Raji (cell line): ENCODE results near the gene IL11RA.

ENCODE experiments used
- POLR2A ChIP-seq: IDR thresholded peaks from 2 replicates; pipeline ENCODE4 v1.6.1; 2011; ENCODE audit warnings: low read depth, low read length, control low read depth; ENCODE audit not compliant: insufficient read depth

IL11RA gene

GRCh38 chr9:34651876-34652601 lies at the start of gene IL11RA:
Gene IL11RA (plus strand): TSS chr9:34652185. CDS start chr9:34655218, 3,033 bp downstream.
- TF ChIP-seq POLR2A = peak; percentile 37; the same call in 1 of the 2 replicates

- no peak for TF ChIP-seq POLR2A
Measured at GRCh38 chr9:34603610-34604231, 48.3 kb upstream of the IL11RA start.

GRCh38 chr9:34606190-34606589 lies 45.8 kb upstream of the IL11RA start:
- no peak for TF ChIP-seq POLR2A

- no peak for TF ChIP-seq POLR2A
Measured at GRCh38 chr9:34606905-34607304, 45.1 kb upstream of the IL11RA start.

- no peak for TF ChIP-seq POLR2A
Measured at GRCh38 chr9:34607331-34607730, 44.7 kb upstream of the IL11RA start.

GRCh38 chr9:34610434-34611206 lies 41.4 kb upstream of the IL11RA start:
- TF ChIP-seq POLR2A = 0 out of 2 replicates have a peak, but pooled peaks have one; percentile 22

GRCh38 chr9:34611251-34611810 lies 40.7 kb upstream of the IL11RA start:
- TF ChIP-seq POLR2A = 0 out of 2 replicates have a peak, but pooled peaks have one; percentile 2

- peak; percentile 91 for TF ChIP-seq POLR2A
Measured at GRCh38 chr9:34611811-34612787, 39.9 kb upstream of the IL11RA start, which contains the start of gene RPP25L. Gene RPP25L (minus strand): TSS chr9:34612097. CDS start chr9:34611296, 801 bp downstream.

GRCh38 chr9:34612788-34613390 lies 39.1 kb upstream of the IL11RA start:
- no peak for TF ChIP-seq POLR2A

- TF ChIP-seq POLR2A = no peak
Measured at GRCh38 chr9:34615132-34615531, 36.9 kb upstream of the IL11RA start.

- TF ChIP-seq POLR2A = peak; percentile 67
Measured at GRCh38 chr9:34620061-34620994, 31.7 kb upstream of the IL11RA start, which contains the start of gene DCTN3. Gene DCTN3 (minus strand): TSS chr9:34620495. CDS start chr9:34620464, 31 bp downstream.
